Measurements from ENCODE around the gene RGS18. TPM values are rescaled to one million over a fixed set of nuclear protein-coding genes. Genes with fewer than 3 reads are reported as not detected.

Gene RGS18
- total and polyA plus RNA-seq, 5 experiments from 2014 or later: 0.41 TPM; not detected in 4

- Mint-ChIP-seq H3K4me1 (no peaks in the 10 kb centered on the region), H3K9me3 (peaks cover 0 to 13% (median 0%) of the 10 kb centered on the region in 9 donors), H3K4me3 (no peak overlapping the region), H3K36me3 (no peaks in the 10 kb centered on the region), H3K27ac (no peak overlapping the region), H3K27me3 (no peaks in the 10 kb centered on the region)
- no peak for ATAC-seq
- DNase-seq: no peak
- POLR2A ChIA-PET: no interaction called here
Measured at GRCh38 chr1:192232817-192233417, 74.7 kb downstream of the RGS18 start.

- POLR2A ChIA-PET: no interaction called here
- H3K27me3 Mint-ChIP-seq: no peaks in the 10 kb centered on the region
- DNase-seq: no peak
- H3K4me1 Mint-ChIP-seq: no peaks in the 10 kb centered on the region
- no peaks in the 10 kb centered on the region for H3K36me3 Mint-ChIP-seq
- ATAC-seq: no peak
- peaks cover 0 to 14% (median 0%) of the 10 kb centered on the region in 9 donors for H3K9me3 Mint-ChIP-seq
- H3K4me3 Mint-ChIP-seq: no peak overlapping the region
- H3K27ac Mint-ChIP-seq: no peak overlapping the region
Measured at GRCh38 chr1:192235127-192235526, 76.9 kb downstream of the RGS18 start.

Other genes starting within 250 kb of the RGS18 start
- gene RGS21, start 158.5 kb downstream of the RGS18 start, total RNA-seq: not detected
- gene RGS21, start 158.5 kb downstream of the RGS18 start, polyA plus RNA-seq: not detected